HG03439 (cell line): ENCODE measurements around the gene AQP12B.

Experiments used
- ATAC-seq: cut with Tn5 transposase; IDR thresholded peaks from one replicate; pipeline ENCODE4 v1.9.1; 2021; ENCODE audit warnings: mild to moderate bottlenecking, moderate library complexity; ENCODE audit not compliant: unreplicated experiment

The AQP12B gene

DNA sequence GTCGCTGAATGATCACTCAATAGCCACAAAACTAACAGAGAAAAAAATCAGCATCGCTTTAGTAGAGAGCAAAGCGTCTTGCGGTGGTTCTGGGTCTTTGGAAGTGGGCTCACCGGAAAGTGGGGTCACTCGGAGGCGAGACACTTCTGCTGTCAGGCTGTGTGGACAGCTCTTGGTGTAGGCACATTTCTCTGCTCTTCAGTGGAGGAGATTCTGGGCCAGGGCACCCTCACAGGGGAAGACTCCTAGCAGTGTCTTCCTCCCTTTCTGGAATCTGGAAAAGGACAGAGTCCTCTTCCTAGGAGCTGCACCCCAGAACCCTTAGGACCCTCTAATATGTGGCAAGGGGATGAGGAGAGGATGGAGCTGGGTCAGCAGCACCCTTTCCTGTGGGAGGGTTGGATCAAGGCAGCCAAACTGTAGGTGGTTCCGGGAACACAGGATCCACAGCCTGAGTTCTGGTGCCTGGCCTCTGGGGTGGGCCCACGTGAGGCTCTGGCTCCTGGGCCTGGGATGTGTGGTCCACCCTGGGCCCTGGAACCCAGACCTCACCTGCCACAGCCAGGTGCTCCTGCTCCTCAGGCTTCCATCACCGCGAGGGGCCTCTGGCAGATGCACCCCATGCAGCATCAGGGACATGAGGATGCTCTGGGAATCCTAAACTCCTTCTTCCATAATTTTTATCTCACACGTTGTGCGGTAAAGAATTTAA lies 32.3 kb downstream of the AQP12B start:
- no peak for ATAC-seq

- no peak for ATAC-seq
These were observed 33.4 kb downstream of the AQP12B start for GRCh38 chr2:240649331-240649730.

DNA sequence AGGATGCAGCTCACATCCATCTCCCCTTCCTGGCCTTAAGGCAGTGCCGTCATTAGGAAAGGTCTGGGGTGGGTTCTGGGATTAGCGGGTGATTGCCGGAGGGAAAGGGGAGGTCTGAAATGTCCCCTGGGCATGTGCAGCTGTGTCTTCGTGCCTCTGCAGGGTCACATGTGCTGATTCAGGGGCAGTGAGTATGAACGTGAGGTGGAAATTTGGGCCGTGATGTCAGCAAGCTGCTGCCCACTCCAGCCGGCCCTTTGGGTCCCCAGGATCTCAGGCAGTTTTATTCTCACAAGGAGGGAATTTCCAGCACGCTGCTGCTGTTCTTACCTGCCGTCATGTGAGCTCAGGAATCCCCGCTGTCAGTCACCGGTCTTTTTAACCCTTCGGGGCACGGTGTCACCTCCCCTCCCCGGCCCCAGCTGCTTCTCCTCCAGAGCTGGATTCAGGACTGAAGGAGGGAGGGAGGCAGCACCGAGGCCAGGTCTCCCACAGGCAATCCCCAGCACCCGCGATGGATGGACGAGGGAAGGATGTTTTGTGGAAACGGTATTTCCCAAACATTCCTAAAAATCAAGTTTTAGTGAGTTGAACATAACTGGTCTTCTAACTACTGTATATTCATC lies 33.9 kb downstream of the AQP12B start:
- no peak for ATAC-seq

GRCh38 chr2:240648155-240648649 lies 34.5 kb downstream of the AQP12B start:
- ATAC-seq = no peak

DNA sequence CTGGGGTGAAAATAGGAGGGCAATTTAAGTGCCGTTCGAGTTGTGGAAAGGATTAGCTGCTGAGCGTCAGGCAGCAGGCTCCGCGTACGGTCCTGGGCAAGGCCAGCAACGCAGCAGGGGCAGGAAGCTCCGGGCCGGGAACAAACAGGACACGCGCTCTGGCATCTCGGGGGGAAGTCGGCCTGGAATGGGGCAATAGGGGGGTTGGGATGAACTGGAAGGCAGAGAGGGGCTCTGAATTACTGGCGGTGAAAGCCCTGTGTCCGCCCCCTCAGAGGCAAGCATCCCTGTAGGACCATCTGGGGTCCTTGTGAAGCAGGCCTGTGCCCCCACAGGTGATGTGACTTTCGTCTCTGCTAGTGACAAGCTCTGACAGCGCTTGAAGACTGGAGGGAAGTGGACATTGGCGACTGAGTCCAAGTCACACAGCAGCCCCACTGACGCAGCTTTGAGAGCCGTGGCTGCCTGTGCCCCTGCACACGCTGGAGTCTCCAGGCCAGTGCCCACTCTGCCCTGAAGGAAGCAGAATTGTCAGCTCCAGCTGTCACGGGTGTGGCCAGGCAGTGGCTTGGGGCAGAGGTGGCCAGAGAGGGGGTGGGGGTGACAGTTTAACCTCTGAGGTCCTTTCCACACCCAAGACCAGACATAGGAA lies 35.1 kb downstream of the AQP12B start:
- ATAC-seq = no peak

DNA sequence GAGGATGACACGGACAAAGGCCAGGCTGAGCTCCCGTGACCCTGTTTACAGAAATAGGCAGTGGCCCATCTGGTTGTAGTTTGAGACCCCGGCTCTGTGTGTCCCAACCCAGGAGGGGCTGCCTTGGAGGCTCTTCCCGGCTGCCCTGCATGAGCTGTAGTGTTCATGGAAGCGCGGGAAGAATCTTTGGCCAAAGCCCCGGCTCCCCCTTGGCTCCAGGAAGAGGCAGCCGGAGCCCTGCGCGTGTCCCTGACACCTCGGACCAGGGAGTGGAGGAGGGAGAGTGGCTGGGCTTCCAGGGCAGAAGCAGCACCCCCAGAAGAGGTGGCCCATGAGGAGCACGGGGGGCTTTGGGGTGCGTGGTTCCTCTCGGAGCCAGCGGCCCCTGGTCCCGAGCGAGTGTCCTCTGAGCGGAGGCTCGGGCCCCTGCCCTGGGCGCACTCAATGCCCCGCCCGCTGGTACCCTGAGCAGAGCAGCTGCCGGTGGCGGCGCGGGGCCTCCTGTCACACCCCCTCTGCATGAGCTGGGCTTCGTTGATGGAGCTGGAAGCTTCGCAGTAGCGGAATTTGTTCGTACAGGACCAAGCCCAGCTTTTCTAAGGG lies 35.7 kb downstream of the AQP12B start:
- ATAC-seq = no peak

DNA sequence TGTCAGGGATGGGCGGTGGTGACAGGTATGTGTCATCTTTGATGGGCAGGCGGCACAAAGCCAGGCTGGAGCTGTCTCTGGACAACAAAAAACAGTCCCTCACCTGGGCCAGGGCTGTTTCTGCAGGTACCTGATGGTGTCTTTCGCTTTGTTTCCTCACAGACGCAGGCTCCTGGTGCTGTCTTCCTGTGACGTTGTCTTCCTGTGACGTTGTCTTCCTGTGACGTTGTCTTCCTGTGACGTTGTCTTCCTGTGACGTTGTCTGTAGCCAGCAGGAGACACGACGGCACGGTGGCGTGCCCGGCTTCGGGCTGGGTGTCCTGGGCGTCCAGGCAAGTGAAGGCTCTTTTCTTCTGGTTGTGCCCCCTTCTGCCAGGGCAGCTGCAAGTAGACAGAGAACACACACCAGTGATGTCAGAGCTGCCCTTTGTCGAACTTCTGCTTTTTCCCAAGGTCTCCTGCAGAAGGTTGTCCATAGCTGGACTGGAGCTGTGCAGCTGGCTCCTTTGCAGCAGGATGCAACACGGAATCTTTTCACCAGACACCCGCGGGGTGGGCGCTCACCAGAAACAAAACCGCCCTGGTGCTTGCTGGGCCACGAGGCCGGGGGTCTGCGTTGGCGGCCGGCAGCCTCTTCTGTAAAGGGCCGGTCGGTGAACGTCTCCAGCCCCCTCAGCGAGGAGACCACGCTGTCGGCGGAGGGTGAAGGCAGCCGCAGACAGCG lies 36.3 kb downstream of the AQP12B start:
- no peak for ATAC-seq

DNA sequence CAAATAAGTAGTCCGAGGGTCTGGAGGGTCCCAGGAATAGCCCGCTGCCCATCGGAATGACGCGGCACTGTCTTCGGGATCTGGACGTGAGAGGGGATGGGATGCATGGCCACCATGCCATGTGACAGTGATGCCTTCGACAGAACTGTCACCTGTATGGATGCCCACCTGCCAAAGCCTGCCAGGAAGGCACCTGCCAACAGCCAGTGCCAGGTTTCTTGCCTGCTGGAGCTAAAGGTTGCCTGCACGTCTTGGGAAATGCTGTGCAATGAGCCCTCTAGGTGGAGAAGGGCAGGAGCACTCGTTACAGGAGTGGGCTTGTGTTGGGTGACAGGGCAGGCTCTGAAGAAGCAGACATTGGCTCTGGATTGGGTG lies 36.9 kb downstream of the AQP12B start:
- ATAC-seq = no peak

DNA sequence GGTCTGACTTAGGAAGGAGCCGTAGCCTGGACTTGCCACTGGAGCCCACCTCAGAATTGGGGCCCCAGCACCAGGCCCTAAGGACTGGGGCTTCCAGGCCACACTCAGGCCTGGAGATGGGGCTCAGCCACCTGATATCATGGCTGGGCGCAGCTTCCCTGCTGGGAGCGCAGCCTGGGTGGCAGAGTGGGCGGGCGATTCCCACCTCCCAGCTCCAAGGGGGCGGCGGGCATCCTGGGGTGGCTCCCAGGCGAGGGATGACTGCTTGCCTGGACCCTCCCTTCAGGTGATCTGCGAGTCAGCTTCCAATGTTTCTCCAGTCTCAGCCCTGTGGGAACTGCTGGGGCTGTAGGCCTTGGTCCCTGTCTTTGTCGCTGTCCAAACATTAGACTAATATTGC lies 37.3 kb downstream of the AQP12B start:
- ATAC-seq = no peak

- no peak for ATAC-seq
These were observed 37.8 kb downstream of the AQP12B start for GRCh38 chr2:240644859-240645301.

GRCh38 chr2:240644171-240644651 lies 38.5 kb downstream of the AQP12B start:
- no peak for ATAC-seq

- ATAC-seq = no peak
These were observed 38.9 kb downstream of the AQP12B start for GRCh38 chr2:240643811-240644150.

DNA sequence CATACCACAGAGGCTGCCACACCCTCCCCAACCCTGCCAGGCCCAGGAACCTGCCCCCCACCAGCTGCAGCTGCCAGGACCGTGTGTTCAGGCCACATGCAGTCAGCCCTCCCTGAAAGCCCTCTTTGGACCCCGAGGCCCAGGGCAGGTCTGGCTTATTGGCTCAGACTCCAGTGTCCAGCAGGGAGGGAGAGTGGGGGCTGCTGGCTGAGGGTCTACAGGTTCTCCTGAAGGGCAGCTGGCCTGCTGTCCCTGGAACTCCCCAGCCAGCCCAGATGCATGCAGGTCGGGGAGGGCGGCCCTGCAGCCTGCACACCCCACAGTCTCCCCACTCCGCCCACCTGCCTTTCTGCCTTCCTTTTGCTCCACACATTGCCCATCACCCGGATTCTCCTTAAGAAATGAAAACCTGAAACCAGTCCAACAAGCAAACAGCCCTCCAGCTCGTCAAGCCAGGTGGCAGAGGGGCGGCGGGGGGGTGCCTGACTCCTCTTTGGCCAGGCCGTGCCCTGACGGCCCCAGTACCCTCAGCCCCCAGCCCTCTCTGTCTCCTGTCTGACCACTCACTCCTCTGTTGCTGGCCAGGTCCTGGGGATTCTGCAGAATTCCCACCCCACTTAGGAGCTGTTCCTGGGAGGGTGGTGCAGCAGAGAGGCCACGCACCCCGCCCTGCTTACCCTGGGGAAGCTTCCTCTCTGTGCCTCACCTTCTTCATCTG lies 39.4 kb downstream of the AQP12B start:
- no peak for ATAC-seq

GRCh38 chr2:240642806-240643092 lies 39.9 kb downstream of the AQP12B start:
- no peak for ATAC-seq

DNA sequence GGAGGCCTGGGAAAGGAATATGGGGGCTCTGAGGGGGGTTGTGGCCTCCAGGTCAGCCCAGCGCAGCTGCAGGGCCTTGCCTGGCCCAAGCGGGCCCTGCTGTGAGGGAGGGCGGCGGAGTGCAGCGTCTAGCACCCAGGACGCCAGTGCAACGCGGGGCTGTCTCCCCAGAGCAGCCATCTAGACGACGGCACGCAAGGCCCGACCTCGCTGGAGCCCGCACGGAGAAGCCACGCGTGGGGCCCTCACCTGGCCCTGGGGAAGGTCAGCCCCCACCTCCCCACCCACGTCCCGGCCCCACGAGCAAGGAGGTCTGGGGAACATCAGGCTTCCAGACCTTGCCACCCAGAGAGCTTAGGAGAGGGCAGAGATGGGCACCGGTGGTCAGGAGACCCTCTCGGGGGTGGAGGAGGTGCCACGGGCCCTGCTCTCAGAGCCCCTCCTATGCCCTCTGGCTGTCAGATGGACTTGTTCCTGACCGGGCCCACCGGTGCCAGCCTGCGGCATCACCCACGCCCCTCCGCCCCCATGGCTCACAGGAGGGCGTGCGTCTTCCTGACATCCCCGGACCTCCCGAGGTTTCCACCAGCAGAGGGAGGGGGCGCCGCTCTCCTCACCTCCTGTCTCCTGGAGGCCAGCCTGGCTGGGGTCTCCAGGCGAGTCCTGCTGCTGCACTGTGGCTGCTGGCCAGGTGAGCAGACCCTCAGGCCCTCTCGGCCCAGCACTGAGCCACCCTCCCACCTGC lies 40.5 kb downstream of the AQP12B start:
- ATAC-seq = no peak

DNA sequence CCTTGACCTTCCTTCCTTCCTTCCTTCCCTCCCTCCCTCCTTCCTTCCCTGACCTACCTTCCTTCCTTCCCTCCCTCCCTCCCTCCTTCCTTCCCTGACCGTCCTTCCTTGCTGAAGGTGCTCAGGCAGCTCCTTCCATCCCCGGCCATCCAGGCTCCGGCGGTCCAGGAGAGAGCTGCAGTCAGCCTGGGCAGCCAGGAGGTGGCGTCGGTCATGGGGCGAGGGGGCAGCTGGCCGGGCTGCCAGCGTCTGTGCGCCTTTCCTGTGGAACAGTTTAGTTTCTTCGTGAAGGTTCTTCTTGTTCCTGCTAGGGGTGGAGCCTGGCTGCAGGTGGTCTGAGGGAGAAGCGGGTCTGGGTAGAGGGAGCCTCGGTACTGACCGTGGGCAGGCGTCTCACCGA lies 41.7 kb downstream of the AQP12B start:
- no peak for ATAC-seq

- ATAC-seq = no peak
These were observed 43.1 kb downstream of the AQP12B start for GRCh38 chr2:240639566-240639965.

DNA sequence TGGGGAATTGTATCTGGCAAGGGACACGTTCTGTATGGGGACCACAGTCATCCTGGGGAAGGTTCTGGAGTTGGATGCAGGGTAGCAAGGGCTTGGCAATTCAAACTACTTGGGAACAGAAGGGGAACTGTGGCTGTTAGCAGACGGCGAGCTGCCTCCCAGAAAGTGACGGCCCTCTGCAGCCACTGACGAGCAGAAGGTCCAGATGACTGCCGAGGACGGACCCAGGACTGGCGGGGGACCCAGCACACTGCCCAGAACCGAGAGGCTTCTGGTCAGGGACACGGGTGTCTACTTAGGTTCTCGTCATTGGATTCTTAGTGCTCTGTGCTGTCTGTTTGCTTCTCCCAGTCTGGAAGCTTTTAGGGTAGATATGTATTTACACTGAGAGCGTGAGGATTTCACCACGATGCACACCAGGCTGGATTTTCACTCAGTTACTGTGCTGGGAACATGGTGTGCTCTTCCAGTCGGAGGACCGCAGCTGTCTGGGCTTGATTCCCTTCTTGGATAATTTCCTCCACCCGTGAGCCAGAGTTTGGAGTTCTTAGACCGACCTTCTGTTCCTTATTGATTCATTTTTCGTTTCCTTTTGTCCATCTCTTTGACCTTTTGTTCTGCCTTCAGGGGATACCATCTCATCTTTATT lies 44.0 kb downstream of the AQP12B start:
- ATAC-seq = no peak

GRCh38 chr2:240637901-240638345 lies 44.8 kb downstream of the AQP12B start:
- ATAC-seq = no peak
